HK-2 (cell line): ENCODE measurements around the gene CCDC77.
"Not testable (repeated sequence)": the region's sequence is repeated elsewhere in the genome, so short reads cannot be mapped to it uniquely, and the experiment has no call there.

Experiments
- DNase-seq: peaks from one replicate; pipeline ENCODE4 v3.0.0-alpha.2; 2018; ENCODE audit not compliant: unreplicated experiment

CCDC77 gene

DNA sequence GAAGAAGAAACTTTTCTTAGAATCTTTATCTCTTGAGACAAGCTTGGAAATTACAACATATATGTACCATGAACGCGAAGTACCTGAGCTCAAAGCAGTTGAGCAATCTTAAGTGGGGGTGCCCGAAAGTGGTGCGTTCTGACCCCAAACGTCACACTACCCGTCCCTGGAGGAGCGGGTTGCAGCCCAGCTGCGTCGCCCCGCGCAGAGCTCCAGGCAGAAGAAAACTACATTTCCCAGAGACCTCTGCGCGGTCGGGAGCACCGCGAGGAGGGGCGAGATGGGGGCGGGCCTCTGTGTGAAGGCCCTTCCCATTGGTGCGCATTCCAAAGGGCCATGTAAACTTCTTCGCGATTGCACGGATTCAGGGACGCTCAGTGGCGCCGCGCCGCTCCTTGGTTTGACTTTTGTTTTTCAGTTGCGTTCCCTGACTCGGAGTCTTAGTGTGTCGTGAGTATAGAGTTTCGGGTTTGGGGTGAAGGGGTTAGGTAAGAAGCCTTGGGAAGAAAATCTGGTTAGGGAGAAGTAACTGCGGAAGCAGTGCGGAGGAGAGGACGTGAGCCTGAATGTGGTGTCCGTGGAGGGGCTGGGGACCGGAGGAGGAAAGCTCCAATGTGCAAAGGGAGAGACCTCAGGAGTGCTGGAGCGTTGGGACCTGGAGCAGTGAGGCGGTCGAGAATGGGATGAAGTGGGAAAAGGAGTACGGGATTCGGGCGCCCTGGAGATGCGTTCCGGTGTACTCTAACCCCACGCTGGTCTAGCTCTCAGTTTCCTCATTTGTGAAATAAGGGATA is at the start of gene CCDC77:
CCDC77 (plus strand) TSS at position 410 of the 794 bp plus-strand sequence. CDS start 7,740 bp downstream, outside the sequence.
- DNase-seq, result peak; percentile 92

DNA sequence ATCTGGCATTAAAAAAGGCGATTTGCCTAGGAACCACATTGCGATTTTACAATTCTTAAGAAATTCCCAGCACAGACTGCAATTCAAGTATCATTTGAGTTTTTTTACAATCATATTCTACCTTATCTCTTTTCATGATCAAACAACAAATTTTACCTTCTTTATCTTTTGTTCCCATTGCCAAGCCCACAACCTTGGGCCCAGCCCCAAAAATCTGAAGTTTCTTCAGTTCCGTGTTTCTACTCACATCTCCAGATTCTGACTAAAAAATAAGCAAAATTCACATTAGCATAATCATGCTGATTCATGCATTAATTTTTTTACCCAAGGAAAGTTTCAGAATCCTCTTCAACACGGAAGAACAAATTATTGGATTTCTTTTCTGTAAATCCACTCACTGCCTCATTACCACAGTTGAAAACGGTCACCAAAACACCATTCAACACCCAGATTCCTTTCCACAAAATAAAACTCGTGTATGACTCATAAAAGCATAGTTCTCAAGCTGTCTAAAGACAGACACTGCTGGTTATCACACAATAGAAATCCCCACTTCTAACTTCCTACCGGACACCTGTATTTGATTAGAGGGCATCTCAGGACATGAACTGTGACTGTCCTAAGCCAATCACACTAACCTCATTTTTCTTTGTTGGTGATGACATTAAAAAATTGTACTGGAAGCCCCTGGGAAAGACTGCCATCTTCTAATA is 45.0 kb upstream of the CCDC77 start:
- DNase-seq, result no peak

DNA sequence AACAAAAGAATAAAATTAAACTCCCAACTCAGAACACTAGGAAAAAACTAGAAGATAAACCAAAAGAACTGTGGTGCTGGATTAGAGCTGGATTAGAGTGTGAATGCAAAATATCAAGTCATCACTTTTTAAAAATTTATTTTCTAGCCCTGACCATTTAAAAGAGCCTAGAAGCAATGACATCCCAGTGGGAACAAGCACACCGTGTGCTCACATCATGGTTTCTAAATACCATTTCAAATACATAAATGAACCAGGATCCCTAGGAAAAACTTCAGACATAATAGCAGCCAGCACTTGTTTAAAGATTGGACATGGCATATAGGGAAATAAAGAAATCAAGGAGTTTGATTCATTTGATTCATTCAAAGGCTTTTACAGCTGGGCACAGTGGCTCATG is 42.4 kb upstream of the CCDC77 start:
- no peak for DNase-seq

DNA sequence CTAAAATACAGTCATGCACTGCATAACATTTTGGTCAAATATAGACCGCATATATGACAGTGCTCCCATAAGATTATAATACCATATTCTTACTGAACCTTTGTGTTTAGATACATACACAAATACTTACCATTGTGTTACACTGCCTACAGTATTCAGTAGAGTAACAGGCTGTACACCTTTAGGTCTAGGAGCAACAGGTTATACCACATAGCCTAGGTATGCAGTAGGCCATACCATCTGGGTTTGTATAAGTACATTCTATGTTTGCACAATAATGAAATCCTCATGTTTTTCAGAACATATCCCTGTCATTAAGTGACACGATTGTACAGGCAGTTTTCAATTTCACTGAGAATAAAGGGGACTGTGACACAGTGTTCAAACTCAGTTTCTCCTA is 34.6 kb upstream of the CCDC77 start:
- DNase-seq, result no peak

DNA sequence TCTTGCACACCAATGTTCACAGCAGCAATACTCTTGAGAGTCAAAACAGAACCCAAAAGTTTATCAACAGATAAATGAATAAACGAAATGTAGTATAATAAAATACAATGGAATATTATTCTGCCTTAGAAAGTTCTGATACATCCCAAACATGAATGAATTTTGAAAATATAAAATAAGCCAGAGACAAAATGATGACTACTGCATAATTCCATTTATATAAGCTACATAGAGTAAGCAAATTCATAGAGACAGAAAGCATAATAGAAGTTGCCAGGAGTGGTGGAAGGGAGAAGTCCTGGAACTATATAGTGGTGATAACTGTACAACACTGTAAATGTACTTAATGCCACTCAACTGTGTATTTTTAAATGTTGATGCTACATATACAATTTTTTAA is 33.5 kb upstream of the CCDC77 start:
- DNase-seq, result no peak

DNA sequence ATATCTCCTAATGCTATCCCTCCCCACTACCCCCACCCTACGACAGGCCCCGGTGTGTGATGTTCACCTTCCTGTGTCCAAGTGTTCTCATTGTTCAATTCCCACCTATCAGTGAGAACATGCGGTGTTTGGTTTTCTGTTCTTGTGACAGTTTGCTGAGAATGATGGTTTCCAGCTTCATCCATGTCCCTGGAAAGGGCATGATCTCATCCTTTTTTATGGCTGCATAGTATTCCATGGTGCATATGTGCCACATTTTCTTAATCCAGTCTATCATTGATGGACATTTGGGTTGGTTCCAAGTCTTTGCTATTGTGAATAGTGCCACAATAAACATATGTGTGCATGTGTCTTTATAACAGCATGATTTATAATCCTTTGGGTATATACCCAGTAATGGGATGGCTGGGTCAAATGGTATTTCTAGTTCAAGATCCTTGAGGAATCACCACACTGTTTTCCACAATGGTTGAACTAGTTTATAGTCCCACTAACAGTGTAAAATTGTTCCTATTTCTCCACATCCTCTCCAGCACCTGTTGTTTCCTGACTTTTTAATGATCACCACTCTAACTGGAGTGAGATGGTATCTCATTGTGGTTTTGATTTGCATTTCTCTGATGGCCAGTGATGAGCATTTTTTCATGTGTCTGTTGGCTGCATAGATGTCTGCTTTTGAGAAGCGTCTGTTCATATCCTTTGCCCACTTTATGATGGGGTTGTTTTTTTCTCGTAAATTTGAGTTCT is 30.5 kb upstream of the CCDC77 start:
- not testable (repeated sequence) for DNase-seq

DNA sequence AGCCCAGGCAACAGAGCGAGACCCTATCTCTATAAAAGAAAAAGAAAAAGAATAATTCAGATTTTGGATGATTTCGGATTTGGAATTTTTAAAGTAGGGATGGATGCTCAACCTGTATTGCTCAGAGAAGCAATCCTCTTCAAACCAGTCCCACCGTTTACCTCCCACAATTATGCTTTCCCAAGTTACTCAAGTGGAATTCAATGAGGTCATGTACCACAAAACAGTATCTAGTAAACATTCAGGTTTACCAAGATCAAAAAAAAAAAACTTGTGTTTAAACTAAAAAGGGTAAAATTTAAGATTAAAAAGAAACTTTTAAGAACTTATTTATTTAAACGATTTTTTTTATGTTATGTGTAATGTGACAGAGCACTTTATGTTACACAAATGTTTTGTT is 14.8 kb upstream of the CCDC77 start:
- DNase-seq, result no peak

DNA sequence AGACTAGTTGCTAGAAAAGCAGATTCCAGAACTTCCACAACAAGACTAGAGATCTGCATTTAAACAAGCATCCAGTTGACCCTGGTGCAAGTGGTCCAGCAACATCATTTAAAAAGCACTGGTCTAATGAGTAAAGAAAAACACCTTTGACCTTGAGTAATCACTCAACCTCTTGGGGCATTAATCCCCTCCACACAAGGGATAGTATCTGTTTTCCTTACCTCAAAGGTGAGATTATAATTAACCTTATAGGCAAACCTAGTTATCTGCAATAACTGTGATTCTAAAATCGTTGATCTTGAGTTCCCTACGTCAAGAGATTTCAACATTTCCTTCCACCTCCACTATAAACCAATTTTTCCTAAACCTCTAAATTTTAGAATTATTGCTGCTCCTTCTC is 13.4 kb upstream of the CCDC77 start:
- no peak for DNase-seq

DNA sequence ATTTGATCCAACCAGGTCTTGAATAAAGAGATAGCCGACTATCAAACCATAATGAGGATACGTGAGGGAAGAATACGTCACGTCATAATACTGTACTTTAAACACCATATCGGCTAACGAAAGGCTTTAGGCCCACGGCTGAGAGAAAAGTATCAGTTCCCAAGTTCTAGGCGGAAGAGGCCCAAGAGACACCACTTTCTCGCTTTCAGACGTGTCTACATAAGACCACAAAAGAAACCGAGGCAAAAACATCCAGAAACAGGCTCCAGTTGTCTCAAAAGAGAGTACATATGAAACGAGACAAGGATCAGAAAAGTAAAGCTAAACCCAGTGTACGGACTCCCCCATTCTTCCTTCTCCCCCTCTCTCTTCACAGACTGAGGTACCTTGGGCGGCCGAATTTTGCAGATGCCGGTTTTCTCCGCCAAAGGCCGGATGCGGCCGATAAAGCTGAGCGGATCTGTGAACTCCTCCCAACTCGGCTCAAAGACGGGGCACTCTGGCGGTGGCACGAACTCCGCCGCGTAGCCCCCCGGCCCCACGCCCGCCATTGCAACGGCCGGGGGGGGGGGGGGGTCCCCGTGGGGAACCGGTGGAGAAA is 12.8 kb upstream of the CCDC77 start:
- DNase-seq, result peak; percentile 41

DNA sequence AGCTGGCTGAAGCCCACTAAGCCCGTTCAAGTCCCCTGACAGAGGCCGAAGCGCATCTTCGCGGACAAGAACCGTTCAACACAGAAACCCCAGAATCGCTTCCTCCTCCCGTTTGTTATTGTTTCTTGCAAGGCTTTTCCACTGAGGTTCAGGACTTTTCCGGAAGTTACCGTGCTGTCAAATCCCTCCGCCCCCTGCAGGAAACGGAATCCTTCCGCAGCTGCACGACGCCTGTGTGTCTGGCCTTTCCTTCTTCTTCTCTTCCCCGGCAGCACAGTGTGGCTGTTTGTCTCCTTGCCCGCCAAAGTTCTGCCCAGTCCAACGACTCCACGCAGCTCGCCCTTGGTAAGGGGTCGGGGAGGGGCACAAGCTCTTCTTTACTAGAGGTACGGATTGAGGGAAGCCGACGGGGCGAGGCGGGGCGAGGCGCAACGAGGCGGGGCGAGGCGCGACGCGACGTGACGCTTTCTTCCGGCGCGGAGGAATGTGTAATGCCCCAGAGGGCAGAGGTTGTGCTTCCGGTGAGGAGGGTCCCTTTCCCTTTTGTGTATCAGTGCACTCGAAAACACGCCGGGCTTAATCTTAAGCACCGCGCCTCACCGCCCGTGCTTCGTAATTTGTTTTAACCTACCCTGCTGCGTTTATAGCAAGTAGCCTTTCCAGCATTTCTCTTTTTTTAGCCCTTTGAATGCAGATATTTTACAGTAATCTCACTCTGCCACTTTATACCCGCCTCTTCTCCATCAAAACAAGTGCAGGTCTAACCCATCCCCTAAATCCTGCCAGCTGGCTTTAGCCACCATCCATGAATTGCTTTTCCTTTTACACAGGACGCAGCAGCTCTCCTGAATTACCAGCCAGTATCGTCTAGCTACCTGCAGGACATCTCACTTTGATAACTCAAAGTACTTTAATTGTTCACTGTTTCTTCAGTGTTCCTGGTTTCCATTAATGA is 12.0 kb upstream of the CCDC77 start, which contains the start of gene KDM5A:
KDM5A (minus strand) TSS at position 179 of the 955 bp plus-strand sequence. CDS start 229 bp downstream, outside the sequence.
- peak; percentile 93 for DNase-seq

DNA sequence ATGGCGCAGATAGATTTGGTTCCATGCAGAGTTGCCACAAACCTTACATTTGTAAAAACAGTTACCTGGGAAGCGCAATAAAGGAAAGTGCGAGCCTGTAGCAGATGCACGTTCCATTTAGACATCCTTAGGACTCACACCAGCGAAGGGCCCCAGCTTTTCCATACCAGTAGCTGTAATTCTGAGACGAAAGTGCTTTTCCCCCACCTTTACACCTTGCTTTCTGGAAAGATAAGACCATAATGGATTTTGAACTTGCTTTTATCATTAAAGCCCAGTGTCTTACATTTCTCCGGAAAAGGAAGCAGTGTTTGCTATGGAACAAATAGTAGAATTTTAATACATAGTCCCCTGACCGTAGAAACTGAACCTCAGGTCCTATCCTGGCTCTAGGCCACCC is 616 bp upstream of the CCDC77 start:
- DNase-seq, result no peak

DNA sequence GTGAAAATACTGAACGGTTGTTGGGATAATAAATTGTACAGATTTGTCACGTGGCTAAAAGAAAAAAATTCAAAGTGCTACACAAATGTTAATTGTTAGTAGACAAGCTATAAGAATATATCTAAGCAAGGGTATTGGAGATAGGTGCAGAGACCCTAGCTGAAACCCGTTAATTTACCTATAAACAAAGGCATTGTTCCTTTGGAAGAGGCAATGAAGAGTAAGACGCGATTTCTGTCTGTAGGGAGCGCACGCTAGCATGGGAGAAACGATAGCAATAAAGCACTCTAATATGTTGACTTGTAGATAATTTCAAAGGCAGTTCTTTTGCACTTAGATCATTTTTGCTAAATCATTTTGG is 565 bp downstream of the CCDC77 start:
- DNase-seq, result peak; percentile 6

DNA sequence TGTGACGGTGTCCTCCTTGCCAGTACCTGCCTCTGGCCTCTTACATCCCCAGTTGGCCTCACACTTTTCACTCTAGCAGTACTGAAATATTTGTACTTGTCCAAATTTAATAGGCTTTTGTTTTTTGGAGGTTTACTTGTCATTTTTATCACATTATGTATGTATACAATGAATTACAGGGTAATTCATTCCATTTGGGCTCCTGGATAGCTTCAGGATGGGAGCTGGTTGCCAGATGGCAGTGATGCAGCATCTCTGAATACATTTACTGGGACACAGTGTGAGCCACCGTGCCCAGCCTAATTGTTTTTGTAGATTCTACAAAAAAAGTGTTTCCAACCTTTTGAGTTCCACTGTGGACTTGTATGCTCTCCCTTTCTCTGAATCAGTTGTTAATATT is 13.4 kb downstream of the CCDC77 start:
- no peak for DNase-seq

DNA sequence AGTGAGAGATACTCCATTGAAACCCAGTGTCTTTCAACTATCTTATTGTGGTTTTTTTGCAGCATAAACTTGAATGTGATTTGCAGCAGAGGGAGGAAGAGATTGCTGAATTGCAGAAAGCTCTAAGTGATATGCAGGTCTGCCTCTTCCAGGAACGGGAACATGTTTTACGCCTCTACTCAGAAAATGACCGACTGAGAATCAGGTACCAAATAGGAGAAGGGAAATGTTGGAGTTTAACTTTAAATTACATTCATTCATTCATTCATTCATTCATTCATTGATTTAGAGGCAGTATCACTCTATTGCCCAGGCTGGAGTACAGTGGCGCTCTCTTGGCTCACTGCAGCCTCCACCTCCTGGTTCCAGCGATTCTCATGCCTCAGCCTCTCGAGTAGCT is 17.0 kb downstream of the CCDC77 start:
- DNase-seq, result no peak

DNA sequence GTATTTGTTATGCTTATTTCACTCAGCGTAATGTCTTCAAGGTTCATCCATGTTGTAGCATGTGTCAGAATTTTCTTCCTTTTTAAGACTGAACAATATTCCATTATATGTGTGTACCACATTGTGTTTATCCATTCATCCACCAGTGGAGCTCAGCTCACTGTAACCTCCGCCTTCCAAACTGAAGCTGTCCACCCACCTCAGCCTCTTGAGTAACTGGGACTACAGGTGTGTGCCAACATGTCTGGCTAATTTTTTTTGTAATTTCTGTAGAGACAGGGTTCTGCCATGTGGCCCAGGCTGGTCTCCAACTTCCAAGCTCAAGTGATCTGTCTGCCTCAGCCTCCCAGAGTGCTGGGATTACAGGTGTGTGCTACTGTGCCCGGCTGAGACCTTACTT is 21.1 kb downstream of the CCDC77 start:
- DNase-seq, result no peak

DNA sequence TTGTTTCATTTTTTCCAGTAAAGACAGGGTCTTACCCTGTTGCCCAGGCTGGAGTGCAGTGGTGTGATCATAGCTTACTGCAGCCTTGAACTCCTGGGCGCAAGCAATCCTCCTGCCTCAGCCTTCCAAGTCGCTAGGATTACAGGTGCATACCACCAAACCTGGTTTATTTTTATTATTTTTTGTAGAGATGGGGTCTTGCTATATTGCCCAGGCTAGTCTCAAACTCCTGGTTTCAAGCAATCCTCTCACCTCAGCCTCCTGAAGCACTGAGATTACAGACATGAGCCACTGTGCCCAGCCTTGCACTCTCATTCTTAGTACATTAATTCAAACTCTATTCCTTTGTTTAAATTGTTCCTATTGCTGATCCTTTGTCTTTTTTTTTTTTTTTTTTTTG is 34.3 kb downstream of the CCDC77 start:
- not testable (repeated sequence) for DNase-seq

DNA sequence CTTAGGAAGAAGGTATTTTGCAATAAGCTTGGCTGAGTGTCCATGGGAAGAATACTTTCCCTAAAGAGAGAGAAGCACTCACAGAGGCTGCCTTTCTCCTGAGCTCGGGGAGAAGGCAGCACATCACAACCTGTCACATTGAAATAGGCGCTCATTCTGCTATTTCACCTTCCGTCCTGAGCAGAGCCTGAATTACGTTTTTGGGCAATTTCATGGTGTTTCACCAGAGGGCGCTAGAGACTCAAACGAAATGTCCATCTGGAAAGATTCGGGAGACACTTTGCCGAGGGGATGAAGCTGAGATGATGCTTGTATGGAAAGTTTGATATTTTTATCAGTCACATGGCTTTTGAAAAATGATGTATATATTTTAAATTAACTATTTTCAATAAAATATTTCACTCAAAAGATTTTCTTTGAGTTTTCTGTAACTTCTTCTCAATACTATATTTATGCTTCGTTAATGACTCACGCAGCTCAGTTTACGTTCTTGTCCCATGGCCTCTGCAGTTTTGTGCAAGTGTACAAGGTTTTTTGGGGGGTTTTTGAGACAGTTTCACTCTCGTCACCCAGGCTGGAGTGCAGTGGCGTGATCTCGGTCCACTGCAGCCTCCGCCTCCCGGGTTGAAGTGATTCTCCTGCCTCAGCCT is 40.9 kb downstream of the CCDC77 start:
- DNase-seq, result peak; percentile 53

DNA sequence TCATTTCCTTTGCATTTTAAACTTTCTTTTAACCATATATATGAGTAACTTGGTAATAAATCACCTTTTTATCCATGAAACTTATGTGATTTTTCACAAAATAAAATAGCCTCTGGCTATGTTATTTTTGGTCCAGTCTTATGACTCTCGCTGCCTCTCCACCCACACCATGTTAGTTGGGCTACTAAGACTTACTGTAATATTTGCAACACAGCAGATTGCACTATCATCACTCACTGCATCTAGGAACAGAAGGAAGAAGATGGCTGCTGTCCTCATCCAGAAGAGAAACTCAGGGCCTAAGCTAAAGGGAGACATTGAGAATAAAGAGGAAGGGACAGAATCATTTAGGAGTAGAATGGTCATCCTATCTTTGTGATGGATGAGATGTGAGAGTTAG is 45.7 kb downstream of the CCDC77 start:
- DNase-seq, result no peak

DNA sequence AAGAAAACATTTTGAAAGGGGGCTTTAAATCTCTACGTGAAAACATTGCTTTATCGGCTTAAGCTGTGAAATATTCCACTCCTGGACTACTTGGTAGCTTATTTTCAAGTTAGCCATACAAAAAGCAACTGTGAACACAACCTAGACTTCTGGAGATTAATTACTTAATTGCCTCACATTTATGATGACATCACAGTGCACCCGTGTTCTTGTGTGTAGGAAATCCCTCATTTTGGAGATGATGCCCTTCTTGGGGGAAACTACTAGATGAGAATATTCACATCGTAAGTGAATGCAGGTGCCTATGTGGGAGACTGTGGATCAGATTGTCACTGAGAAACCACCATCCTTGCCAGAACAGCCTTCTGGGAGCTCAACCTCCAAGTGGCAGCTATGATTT is 47.8 kb downstream of the CCDC77 start:
- DNase-seq, result no peak

DNA sequence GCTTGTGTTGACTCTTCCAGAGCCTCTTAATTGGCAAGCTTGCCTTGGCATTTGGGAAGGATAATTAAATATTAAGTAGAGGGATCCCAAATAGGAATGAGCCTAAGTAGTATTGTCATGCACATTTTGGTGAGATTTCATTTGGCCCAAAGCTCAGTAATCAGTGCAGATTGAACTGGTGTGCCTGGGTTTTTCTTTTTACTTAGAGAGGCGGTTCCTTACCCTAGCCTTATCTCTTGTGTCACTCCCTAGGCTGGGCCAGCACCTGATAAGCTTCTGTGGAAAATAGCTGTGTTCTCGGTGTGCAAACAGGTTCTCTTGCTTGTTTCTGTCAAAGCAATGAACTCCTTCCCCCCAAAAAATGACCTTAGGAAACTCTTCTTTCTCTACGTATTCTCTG is 49.0 kb downstream of the CCDC77 start:
- DNase-seq, result no peak
